GM10266 (cell line): Measurements from ENCODE around the gene SYT14.
"Not testable (repeated sequence)": the region's sequence is repeated elsewhere in the genome, so short reads cannot be mapped to it uniquely, and the experiment has no call there.

Experiments
- DNase-seq: peaks from one replicate; pipeline ENCODE4 v3.0.0; 2012; ENCODE audit errors: extremely low spot score
- TF ChIP-seq, protein P1 (sequence below): IDR thresholded peaks from 2 replicates; pipeline ENCODE4 v1.5.1; 2012; ENCODE audit warnings: mild to moderate bottlenecking, low read depth; ENCODE audit not compliant: control insufficient read depth, insufficient read depth; ENCODE audit errors: missing control alignments

The SYT14 gene

DNA sequence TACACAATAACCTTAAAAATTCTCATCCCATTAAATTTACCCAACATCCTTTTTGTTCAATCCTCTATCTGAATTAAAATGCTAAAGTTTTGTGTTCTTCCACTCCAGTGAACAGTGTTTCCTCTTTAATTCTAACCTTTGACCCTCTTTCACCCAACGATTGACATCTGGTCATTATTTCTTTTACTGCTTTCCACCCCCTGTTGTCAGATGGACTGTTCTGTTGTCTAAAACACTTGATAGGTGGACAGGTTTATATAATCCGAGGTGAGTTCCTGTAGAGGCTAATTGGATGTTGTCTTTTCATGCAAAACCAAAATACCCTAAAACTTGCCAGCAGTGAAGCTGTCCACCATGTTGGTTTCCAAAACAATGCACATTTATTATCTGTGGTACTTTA lies 221.2 kb downstream of the SYT14 start:
- TF ChIP-seq, protein P1, sequence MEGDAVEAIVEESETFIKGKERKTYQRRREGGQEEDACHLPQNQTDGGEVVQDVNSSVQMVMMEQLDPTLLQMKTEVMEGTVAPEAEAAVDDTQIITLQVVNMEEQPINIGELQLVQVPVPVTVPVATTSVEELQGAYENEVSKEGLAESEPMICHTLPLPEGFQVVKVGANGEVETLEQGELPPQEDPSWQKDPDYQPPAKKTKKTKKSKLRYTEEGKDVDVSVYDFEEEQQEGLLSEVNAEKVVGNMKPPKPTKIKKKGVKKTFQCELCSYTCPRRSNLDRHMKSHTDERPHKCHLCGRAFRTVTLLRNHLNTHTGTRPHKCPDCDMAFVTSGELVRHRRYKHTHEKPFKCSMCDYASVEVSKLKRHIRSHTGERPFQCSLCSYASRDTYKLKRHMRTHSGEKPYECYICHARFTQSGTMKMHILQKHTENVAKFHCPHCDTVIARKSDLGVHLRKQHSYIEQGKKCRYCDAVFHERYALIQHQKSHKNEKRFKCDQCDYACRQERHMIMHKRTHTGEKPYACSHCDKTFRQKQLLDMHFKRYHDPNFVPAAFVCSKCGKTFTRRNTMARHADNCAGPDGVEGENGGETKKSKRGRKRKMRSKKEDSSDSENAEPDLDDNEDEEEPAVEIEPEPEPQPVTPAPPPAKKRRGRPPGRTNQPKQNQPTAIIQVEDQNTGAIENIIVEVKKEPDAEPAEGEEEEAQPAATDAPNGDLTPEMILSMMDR, result no peak
- DNase-seq, result no peak

DNA sequence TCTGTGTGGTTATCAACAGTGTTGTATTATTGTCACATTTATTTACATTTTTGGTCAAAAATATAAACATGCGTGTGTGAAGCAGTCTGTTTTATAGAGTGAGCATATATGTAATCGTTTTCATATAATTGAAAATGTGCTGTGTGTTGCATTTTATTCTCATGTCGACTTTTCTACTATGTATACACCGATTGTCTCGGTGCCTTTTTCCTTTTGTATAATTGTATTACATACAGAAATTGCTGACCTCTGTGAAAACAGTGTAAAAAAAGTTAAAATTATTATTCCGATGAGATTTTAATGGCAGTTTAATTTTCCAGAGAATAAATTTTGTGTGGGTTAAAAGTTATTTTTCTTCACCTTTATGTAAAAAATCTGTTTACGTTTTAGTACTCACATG lies 232.2 kb downstream of the SYT14 start:
- no peak for DNase-seq
- TF ChIP-seq, protein P1, result no peak

DNA sequence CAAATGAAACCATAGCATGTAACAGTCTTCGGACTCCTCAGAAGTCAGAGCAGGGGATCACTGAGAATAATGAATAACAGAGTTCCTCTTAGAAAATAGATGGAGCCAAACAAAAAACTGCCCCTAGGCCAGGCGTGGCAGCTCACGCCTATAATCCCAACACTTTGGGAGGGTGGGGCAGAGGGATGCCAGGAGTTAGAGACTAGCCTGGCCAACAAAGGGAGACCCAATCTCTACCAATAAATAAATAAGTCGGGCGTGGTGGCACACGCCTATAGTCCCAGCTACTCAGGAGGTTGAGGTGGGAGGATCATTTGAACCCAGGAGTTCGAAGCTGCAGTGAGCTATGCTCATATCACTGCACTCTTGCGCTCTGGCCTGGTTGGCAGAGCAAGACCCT lies 236.1 kb downstream of the SYT14 start:
- TF ChIP-seq, protein P1, result no peak
- no peak for DNase-seq

DNA sequence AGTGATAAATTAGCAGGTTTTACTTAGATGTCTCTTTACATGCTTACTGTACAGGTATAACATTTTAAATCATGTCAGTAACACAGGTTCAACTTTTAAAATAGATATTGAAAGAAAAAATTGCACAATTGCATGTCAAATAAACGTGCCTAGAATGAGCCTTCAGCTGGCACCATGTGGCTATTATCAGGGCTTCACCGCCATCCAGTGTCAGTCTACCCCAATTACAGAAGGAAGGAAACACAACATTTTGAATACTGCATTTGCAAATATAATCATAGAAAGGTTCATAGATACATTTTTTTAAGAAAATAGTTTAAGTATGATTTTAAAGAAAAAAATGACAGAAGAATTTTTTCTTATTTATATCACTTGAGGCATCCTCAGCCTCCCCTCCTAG lies 247.0 kb downstream of the SYT14 start:
- TF ChIP-seq, protein P1, result no peak

GRCh38 chr1:210187849-210188606 lies 250.0 kb downstream of the SYT14 start:
- not testable (repeated sequence) for DNase-seq

More for the DNA sequence above, 247.0 kb downstream of the SYT14 start:
- no peak for DNase-seq

DNA sequence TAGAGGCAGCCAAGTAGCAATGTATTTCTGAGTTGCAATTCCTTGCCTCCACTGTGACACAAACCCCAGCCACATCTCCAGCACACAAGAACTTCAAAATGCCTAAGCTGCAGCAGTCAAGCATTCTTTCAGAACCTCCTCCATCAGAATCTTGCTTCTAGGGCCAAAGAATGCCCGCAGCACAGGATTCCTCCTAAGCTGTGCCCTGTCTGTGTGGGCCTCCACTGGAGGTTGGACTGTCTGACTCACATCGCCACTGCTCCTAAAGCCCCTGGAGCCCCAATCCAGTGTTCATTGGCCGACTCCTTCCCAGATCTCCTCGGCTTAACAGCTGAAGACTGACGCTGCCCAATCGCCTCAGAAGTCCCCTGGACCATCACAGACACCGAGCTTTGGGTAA lies 251.4 kb downstream of the SYT14 start:
- TF ChIP-seq, protein P1, result no peak
- no peak for DNase-seq

GRCh38 chr1:210195635-210196160 lies 257.7 kb downstream of the SYT14 start:
- TF ChIP-seq, protein P1, result no peak
- DNase-seq, result no peak

GRCh38 chr1:210196266-210196665 lies 258.2 kb downstream of the SYT14 start:
- DNase-seq, result not testable (repeated sequence)
